Osteoblast (primary cell): ENCODE results near the gene HS6ST3. TPM values are rescaled to one million over a fixed set of nuclear protein-coding genes. Genes with fewer than 3 reads are reported as not detected.
"Not testable (repeated sequence)": the region's sequence is repeated elsewhere in the genome, so short reads cannot be mapped to it uniquely, and the experiment has no call there.

ENCODE experiments used
- DNase-seq: peaks from one replicate; pipeline ENCODE4 v3.0.0; 2011; ENCODE audit warnings: low spot score, mixed read lengths; ENCODE audit not compliant: insufficient read length; ENCODE audit errors: missing footprints
- H2AFZ ChIP-seq: 2 replicates; pipeline ENCODE4 v1.6.0; 2011; ENCODE audit warnings: mild to moderate bottlenecking, low read length
- H3K27ac ChIP-seq: 2 replicates; pipeline ENCODE4 v1.5.1; 2011; ENCODE audit warnings: mild to moderate bottlenecking, low read depth, low read length, moderate library complexity
- H3K27me3 ChIP-seq: 2 replicates; pipeline ENCODE4 v1.6.0; 2012; ENCODE audit warnings: mild to moderate bottlenecking, control low read depth, inconsistent platforms, low read length, moderate library complexity; ENCODE audit not compliant: insufficient read depth
- H3K36me3 ChIP-seq: 2 replicates; pipeline ENCODE4 v1.5.1; 2011; ENCODE audit warnings: mild to moderate bottlenecking, low read length, control low read depth, moderate library complexity; ENCODE audit not compliant: insufficient read depth
- H3K4me1 ChIP-seq: 2 replicates; pipeline ENCODE4 v1.5.1; 2011; ENCODE audit warnings: mild to moderate bottlenecking, low read length, control low read depth, moderate library complexity; ENCODE audit not compliant: insufficient read depth
- H3K4me2 ChIP-seq: 2 replicates; pipeline ENCODE4 v1.6.0; 2011; ENCODE audit warnings: mild to moderate bottlenecking, low read length; ENCODE audit not compliant: insufficient read depth
- H3K4me3 ChIP-seq: fragments of 200-600 bp; sonication (generic); 3 replicates; pipeline ENCODE4 v1.5.1; 2012; ENCODE audit warnings: mild to moderate bottlenecking, low read length, inconsistent platforms; ENCODE audit not compliant: insufficient read depth
- H3K79me2 ChIP-seq: 2 replicates; pipeline ENCODE4 v1.6.0; 2012; ENCODE audit warnings: mild to moderate bottlenecking, low read length, control low read depth, inconsistent platforms; ENCODE audit not compliant: insufficient read depth
- H3K9me3 ChIP-seq: 2 replicates; pipeline ENCODE4 v1.5.1; 2011; ENCODE audit warnings: low read depth, low read length, control low read depth
- H4K20me1 ChIP-seq: 2 replicates; pipeline ENCODE4 v1.6.0; 2012; ENCODE audit warnings: mild to moderate bottlenecking, low read length, control low read depth; ENCODE audit not compliant: insufficient read depth
- CTCF ChIP-seq: IDR thresholded peaks from 2 replicates; pipeline ENCODE4 v1.5.1; 2011; ENCODE audit warnings: mild to moderate bottlenecking, low read depth, low read length, moderate library complexity; ENCODE audit errors: extremely low read depth
- total RNA-seq: library from RNA; depleted of rRNA; stranded (reverse); fragments of >200 nt; gene quantifications from 2 replicates; pipeline ENCODE4 v1.2.3, GENCODE V29; 2012

HS6ST3 gene
- total RNA-seq, 1 donor = not detected

GRCh38 chr13:96051946-96052345 lies 38.0 kb upstream of the HS6ST3 start:
- H3K4me1 ChIP-seq, H3K27ac ChIP-seq: not testable (repeated sequence)
- peak overlapping the region; percentile 98 for H3K4me2 ChIP-seq

GRCh38 chr13:96052656-96053002 lies 37.3 kb upstream of the HS6ST3 start:
- Histone ChIP-seq H3K27ac (peak overlapping the region; percentile 95), H2AFZ (peak overlapping the region; percentile 99), H3K9me3 (no peaks in the 10 kb centered on the region), H3K4me2 (peak overlapping the region; percentile 98), H4K20me1 (peaks cover 4% of the 10 kb centered on the region), H3K27me3 (no peaks in the 10 kb centered on the region), H3K79me2 (peaks cover 28% of the 10 kb centered on the region), H3K4me3 (peak overlapping the region; percentile 94), H3K4me1 (peaks cover 8% of the 10 kb centered on the region), H3K36me3 (no peaks in the 10 kb centered on the region)
- no peak for TF ChIP-seq CTCF
- peak; percentile 89 for DNase-seq

More at GRCh38 chr13:96051946-96052345, 38.0 kb upstream of the HS6ST3 start:
- Histone ChIP-seq H3K79me2 (peaks cover 31% of the 10 kb centered on the region), H3K4me3 (peak overlapping the region; percentile 94)
- not testable (repeated sequence) for H2AFZ ChIP-seq, H3K36me3 ChIP-seq, H3K9me3 ChIP-seq, H3K27me3 ChIP-seq, DNase-seq, H4K20me1 ChIP-seq

- peaks cover 24% of the 10 kb centered on the region for H3K79me2 ChIP-seq
- DNase-seq = peak; percentile 99
- H3K9me3 ChIP-seq = no peaks in the 10 kb centered on the region
- peak within 1 kb of the TSS; percentile 99 for H2AFZ ChIP-seq
- no peaks in the 10 kb centered on the region for H3K36me3 ChIP-seq
- no peak for TF ChIP-seq CTCF
- H3K27me3 ChIP-seq = no peaks in the 10 kb centered on the region
- peaks cover 4% of the 10 kb centered on the region for H4K20me1 ChIP-seq
- peaks cover 8% of the 10 kb centered on the region for H3K4me1 ChIP-seq
- peak within 1 kb of the TSS; percentile 95 for H3K27ac ChIP-seq
- peak within 1 kb of the TSS; percentile 94 for H3K4me3 ChIP-seq
- peak within 1 kb of the TSS; percentile 98 for H3K4me2 ChIP-seq
These were observed 36.8 kb upstream of the HS6ST3 start, which contains the start of gene UGGT2 for GRCh38 chr13:96053003-96053703. Gene UGGT2, minus strand, starts transcription at chr13:96053401. Its CDS starts 89 bp downstream, at chr13:96053312.

- Histone ChIP-seq H3K36me3 (no peaks in the 10 kb centered on the region), H3K27ac (no peak overlapping the region), H3K79me2 (no peaks in the 10 kb centered on the region), H3K4me2 (no peak overlapping the region), H3K4me3 (no peak overlapping the region), H3K27me3 (no peaks in the 10 kb centered on the region), H3K9me3 (no peaks in the 10 kb centered on the region), H3K4me1 (no peaks in the 10 kb centered on the region), H2AFZ (no peak overlapping the region), H4K20me1 (no peaks in the 10 kb centered on the region)
- TF ChIP-seq CTCF = no peak
- no peak for DNase-seq
These were observed 24.1 kb upstream of the HS6ST3 start for GRCh38 chr13:96065849-96066248.
